ENCODE data around the gene TPSAB1.
"Not testable (repeated sequence)": the region's sequence is repeated elsewhere in the genome, so short reads cannot be mapped to it uniquely, and the experiment has no call there.

Gene TPSAB1

DNA sequence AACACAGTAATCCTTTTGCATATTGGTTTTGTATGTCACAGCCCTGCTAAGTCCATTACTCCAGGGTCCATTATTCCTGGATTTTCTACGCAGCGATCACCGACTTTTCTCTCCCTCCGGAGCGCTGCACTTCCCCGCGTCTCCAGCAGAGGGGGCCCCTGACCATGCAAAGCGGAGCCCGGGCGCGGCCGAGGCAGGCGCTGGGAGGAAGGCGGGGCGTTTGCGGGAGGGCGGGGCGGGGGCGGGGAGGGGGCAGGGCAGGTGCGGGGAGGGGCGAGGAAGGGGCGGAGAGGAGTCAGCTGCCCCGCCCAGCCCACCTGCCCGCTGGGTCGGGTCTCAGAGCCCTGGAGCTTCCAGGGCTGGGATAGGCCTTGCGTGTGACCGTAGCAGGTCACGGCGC lies 3.8 kb upstream of the TPSAB1 start:
- not testable (repeated sequence) for H3K4me3 ChIP-seq (IDR thresholded peaks at IDR 0.05; ENCODE audit: insufficient read depth, low read depth, low read length); H3K27me3 ChIP-seq (ENCODE audit: insufficient read depth, low read depth); H3K4me2 ChIP-seq; H3K27ac ChIP-seq; H3K36me3 ChIP-seq (ENCODE audit: insufficient read depth); H3K4me1 ChIP-seq (ENCODE audit: low read depth, poor library complexity, severe bottlenecking); H3K79me2 ChIP-seq (ENCODE audit: insufficient read depth, low read depth); H4K20me1 ChIP-seq (ENCODE audit: insufficient read depth); H2AFZ ChIP-seq (ENCODE audit: low read depth); H3K9ac ChIP-seq

DNA sequence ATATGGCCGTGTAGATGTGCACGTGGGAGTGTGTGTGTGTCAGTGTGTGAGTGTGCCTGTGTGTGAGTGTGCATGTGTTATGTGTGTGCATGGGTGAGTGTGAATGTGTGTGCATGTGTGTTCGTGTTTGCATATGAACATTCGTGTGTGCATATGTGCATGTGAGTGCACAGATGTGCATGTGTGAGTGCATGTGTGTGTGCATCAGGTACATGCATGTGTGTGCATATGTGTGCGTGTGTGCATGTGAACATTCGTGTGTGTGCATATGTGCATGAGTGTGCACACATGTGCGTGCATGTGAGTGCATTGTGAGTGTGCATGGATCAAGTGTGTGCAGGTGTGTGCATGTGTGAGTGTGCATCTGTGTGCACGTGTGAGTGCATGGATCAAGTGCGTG lies 2.5 kb upstream of the TPSAB1 start:
- Histone ChIP-seq H4K20me1 (ENCODE audit: insufficient read depth) (no peaks in the 10 kb centered on the region), H3K27ac (no peak overlapping the region), H3K27me3 (ENCODE audit: insufficient read depth, low read depth) (peaks cover 8% of the 10 kb centered on the region; the same call in 1 of the 2 replicates), H2AFZ (ENCODE audit: low read depth) (no peak overlapping the region), H3K4me3 (IDR thresholded peaks at IDR 0.05; ENCODE audit: insufficient read depth, low read depth, low read length) (no peak overlapping the region), H3K9ac (no peak overlapping the region), H3K36me3 (ENCODE audit: insufficient read depth) (no peaks in the 10 kb centered on the region), H3K79me2 (ENCODE audit: insufficient read depth, low read depth) (no peaks in the 10 kb centered on the region), H3K4me1 (ENCODE audit: low read depth, poor library complexity, severe bottlenecking) (no peaks in the 10 kb centered on the region), H3K4me2 (no peak overlapping the region)
- TF ChIP-seq, protein P1, sequence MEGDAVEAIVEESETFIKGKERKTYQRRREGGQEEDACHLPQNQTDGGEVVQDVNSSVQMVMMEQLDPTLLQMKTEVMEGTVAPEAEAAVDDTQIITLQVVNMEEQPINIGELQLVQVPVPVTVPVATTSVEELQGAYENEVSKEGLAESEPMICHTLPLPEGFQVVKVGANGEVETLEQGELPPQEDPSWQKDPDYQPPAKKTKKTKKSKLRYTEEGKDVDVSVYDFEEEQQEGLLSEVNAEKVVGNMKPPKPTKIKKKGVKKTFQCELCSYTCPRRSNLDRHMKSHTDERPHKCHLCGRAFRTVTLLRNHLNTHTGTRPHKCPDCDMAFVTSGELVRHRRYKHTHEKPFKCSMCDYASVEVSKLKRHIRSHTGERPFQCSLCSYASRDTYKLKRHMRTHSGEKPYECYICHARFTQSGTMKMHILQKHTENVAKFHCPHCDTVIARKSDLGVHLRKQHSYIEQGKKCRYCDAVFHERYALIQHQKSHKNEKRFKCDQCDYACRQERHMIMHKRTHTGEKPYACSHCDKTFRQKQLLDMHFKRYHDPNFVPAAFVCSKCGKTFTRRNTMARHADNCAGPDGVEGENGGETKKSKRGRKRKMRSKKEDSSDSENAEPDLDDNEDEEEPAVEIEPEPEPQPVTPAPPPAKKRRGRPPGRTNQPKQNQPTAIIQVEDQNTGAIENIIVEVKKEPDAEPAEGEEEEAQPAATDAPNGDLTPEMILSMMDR (conservative IDR thresholded peaks at IDR 0.05; ENCODE audit: low read depth, low read length), result no peak

DNA sequence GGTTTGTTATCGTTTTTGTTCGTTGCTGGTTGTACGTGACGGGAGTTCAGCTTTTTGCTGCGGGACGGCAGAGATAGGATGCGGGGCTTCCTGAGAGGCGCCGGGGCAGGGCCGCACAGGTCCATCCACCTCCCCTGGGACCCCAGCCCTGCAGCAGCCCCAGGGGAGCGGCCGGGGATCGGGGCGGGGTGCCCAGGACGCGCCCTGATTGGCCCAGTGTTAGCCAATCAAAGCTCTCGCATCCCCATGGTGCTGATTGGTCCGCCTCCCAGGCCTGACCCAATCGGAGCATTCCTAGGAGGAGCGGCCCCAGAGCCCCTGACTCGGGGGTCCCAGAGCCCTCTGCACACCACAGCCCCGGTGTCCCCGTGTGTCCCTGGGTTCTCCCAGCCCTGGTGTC lies 1.6 kb upstream of the TPSAB1 start:
- not testable (repeated sequence) for H3K9ac ChIP-seq; H3K27ac ChIP-seq; H3K79me2 ChIP-seq (ENCODE audit: insufficient read depth, low read depth); H3K36me3 ChIP-seq (ENCODE audit: insufficient read depth); H3K4me3 ChIP-seq (IDR thresholded peaks at IDR 0.05; ENCODE audit: insufficient read depth, low read depth, low read length); H3K27me3 ChIP-seq (ENCODE audit: insufficient read depth, low read depth); H3K4me2 ChIP-seq; H4K20me1 ChIP-seq (ENCODE audit: insufficient read depth); H3K4me1 ChIP-seq (ENCODE audit: low read depth, poor library complexity, severe bottlenecking); H2AFZ ChIP-seq (ENCODE audit: low read depth)

DNA sequence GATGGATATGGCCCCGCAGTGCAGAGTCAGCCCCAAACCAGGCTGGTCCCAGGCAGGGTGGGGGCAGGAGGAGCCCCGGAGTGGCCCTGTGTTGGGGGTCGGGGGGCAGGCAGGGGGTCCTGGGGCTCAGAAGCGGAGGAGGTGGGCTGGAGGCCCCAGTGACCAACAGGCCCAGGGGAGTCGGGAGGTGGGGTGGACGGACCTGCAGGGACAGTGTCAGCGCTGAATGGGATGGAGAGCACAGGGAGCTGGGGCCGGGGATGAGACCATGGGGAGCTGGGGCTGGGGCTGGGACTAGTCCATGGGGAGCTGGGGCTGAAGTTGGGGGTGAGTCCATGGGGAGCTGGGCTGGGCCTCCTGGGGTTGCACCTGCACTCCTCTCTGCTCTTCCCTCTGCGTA lies 930 bp upstream of the TPSAB1 start:
- H3K4me3 ChIP-seq (IDR thresholded peaks at IDR 0.05; ENCODE audit: insufficient read depth, low read depth, low read length); H2AFZ ChIP-seq (ENCODE audit: low read depth); H3K36me3 ChIP-seq (ENCODE audit: insufficient read depth); H3K4me2 ChIP-seq; H4K20me1 ChIP-seq (ENCODE audit: insufficient read depth); H3K4me1 ChIP-seq (ENCODE audit: low read depth, poor library complexity, severe bottlenecking); H3K9ac ChIP-seq; H3K79me2 ChIP-seq (ENCODE audit: insufficient read depth, low read depth); H3K27ac ChIP-seq: not testable (repeated sequence)
- peaks cover 15% of the 10 kb centered on the region; the same call in 1 of the 2 replicates for H3K27me3 ChIP-seq (ENCODE audit: insufficient read depth, low read depth)

DNA sequence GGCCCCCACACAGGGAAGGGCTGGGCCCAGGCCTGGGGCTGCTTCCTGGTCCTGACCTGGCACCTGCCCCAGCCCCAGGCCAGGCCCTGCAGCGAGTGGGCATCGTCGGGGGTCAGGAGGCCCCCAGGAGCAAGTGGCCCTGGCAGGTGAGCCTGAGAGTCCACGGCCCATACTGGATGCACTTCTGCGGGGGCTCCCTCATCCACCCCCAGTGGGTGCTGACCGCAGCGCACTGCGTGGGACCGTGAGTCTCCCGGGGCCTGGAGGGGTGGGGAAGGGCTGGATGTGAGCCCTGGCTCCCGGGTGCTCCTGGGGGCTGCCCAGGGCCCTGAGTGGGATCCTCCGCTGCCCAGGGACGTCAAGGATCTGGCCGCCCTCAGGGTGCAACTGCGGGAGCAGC lies 576 bp downstream of the TPSAB1 start:
- H3K36me3 ChIP-seq (ENCODE audit: insufficient read depth); H3K4me1 ChIP-seq (ENCODE audit: low read depth, poor library complexity, severe bottlenecking); H4K20me1 ChIP-seq (ENCODE audit: insufficient read depth); H3K79me2 ChIP-seq (ENCODE audit: insufficient read depth, low read depth); H3K9ac ChIP-seq; H2AFZ ChIP-seq (ENCODE audit: low read depth); H3K4me2 ChIP-seq; H3K27ac ChIP-seq; H3K4me3 ChIP-seq (IDR thresholded peaks at IDR 0.05; ENCODE audit: insufficient read depth, low read depth, low read length): not testable (repeated sequence)
- H3K27me3 ChIP-seq (ENCODE audit: insufficient read depth, low read depth), result peaks cover 28% of the 10 kb centered on the region

DNA sequence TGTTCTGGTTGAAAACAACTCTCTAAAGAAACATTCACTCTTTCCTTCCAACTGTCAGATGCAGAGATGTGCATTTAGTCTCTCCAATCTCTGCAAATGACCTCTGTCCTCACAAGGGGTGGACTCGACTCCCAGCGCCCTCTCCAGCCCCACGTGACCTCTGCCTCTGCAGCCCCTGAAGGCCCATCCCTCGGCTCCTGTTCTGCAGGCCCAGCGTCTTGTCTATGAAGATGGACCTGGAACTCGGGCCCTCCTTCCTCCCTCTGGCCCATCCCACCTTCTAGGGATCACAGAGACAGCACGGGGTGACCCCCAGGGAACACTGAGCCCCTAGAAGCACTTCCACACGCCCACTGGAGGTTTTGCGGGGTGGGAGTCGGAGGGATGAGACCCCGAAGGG lies 2.9 kb downstream of the TPSAB1 start:
- H3K36me3 ChIP-seq (ENCODE audit: insufficient read depth); H3K4me3 ChIP-seq (IDR thresholded peaks at IDR 0.05; ENCODE audit: insufficient read depth, low read depth, low read length); H3K4me1 ChIP-seq (ENCODE audit: low read depth, poor library complexity, severe bottlenecking); H3K79me2 ChIP-seq (ENCODE audit: insufficient read depth, low read depth); H3K9ac ChIP-seq; H4K20me1 ChIP-seq (ENCODE audit: insufficient read depth); H3K4me2 ChIP-seq; H3K27ac ChIP-seq; H2AFZ ChIP-seq (ENCODE audit: low read depth): not testable (repeated sequence)
- peaks cover 43% of the 10 kb centered on the region for H3K27me3 ChIP-seq (ENCODE audit: insufficient read depth, low read depth)

DNA sequence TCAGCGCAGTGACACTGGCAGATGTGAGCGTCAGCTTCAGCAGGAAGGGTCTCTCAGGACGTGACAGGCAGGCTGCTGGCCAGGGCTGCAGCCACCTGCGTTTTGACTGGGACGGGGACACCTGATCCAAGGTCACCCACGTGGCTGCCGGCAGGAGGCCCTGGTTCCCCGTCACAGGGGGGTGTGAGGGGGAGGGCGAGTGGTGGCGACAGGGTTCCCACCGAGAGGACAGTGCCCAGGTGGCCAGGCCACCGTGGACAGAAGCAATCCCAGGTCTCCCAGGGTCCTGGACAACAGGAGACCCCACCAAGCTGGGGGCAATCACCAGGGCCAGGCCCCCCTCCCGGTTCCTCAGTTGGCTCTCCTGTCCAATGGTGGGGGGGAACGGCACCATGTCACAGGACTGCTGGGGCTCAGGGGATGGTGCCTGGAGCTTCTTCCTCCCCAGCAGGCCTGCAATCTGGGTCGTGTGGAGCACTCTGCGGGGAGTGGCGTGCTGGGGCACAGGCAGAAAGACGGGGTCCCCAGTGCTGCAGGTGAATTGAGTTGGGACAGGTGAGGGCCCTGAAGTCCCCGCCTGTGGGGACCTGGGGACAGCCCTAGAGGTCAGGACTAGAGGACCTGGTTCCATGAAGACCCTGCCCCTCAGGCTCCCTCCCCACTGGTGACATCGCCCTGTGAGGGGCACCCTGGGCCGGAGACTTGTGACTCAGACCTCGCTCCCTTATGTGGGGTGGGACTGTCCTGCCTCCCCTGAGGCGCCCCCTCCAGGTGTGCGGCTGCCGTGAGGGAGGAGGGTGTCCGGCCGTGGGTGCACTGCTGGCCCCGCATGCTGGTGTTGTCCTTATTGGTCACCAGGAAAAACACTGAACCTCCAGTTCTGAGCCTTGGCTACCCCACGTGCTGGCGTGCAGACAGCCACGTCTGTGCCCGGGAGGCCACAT lies 3.7 kb downstream of the TPSAB1 start:
- not testable (repeated sequence) for H4K20me1 ChIP-seq (ENCODE audit: insufficient read depth); H3K27ac ChIP-seq; H3K9ac ChIP-seq; H3K36me3 ChIP-seq (ENCODE audit: insufficient read depth); H2AFZ ChIP-seq (ENCODE audit: low read depth); H3K4me1 ChIP-seq (ENCODE audit: low read depth, poor library complexity, severe bottlenecking); H3K4me2 ChIP-seq; H3K4me3 ChIP-seq (IDR thresholded peaks at IDR 0.05; ENCODE audit: insufficient read depth, low read depth, low read length); H3K79me2 ChIP-seq (ENCODE audit: insufficient read depth, low read depth)
- H3K27me3 ChIP-seq (ENCODE audit: insufficient read depth, low read depth), result peaks cover 40% of the 10 kb centered on the region
